HG03039 (cell line): ENCODE data around the gene LRRFIP1.
"Not testable (repeated sequence)": the region's sequence is repeated elsewhere in the genome, so short reads cannot be mapped to it uniquely, and the experiment has no call there.

Experiments used
- ATAC-seq: cut with Tn5 transposase; IDR thresholded peaks from one replicate; pipeline ENCODE4 v1.9.1; 2021; ENCODE audit warnings: mild to moderate bottlenecking, moderate library complexity; ENCODE audit not compliant: unreplicated experiment

Gene LRRFIP1, protein sequence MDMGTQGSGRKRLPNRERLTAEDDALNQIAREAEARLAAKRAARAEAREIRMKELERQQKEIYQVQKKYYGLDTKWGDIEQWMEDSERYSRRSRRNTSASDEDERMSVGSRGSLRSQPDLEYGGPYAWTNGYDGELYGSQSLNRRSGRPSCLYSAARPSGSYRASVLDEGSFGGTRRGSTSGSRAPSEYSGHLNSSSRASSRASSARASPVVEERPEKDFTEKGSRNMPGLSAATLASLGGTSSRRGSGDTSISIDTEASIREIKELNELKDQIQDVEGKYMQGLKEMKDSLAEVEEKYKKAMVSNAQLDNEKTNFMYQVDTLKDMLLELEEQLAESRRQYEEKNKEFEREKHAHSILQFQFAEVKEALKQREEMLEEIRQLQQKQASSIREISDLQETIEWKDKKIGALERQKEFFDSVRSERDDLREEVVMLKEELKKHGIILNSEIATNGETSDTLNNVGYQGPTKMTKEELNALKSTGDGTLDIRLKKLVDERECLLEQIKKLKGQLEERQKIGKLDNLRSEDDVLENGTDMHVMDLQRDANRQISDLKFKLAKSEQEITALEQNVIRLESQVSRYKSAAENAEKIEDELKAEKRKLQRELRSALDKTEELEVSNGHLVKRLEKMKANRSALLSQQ

DNA sequence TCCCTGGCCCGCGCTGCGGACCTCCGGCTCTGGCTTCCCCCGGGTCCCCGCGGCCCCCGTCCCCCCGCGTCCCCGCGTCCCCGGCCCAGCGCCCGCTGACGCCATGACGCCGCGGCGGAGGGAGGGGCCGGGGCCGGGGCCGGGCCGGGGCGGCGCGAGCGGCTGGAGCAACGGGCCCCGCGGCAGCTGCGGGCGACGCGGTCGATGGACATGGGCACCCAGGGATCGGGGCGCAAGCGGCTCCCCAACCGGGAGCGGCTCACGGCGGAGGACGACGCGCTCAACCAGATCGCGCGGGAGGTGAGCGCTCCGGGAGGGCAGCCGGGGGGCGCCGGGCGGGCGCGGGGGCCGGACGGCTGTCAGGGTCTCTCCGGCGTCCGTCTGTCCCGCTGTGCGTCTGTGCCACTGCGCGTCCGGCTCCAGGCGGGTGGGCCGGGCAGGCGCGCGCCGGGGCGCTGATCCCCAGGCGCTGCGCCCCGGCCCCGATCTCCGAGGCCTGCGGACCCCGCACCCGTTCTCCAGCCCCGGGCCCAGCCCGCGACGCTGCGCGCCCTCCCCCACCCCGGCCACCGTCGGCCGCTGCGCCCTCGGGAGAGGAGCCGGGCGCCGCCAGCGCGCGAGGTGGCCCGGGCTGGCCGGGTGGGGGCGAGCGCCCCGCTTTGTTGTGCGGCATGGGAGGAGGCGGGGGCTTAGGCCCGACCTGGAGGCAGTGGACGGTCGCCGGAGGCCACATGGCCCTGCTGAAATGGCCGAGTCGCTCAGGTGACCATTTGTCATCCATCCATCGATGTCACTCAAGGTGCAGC lies at the start of gene LRRFIP1:
LRRFIP1 (plus strand) TSS at position 147 of the 806 bp plus-strand sequence; CDS start at position 205, 58 bp downstream.
- ATAC-seq: no peak

DNA sequence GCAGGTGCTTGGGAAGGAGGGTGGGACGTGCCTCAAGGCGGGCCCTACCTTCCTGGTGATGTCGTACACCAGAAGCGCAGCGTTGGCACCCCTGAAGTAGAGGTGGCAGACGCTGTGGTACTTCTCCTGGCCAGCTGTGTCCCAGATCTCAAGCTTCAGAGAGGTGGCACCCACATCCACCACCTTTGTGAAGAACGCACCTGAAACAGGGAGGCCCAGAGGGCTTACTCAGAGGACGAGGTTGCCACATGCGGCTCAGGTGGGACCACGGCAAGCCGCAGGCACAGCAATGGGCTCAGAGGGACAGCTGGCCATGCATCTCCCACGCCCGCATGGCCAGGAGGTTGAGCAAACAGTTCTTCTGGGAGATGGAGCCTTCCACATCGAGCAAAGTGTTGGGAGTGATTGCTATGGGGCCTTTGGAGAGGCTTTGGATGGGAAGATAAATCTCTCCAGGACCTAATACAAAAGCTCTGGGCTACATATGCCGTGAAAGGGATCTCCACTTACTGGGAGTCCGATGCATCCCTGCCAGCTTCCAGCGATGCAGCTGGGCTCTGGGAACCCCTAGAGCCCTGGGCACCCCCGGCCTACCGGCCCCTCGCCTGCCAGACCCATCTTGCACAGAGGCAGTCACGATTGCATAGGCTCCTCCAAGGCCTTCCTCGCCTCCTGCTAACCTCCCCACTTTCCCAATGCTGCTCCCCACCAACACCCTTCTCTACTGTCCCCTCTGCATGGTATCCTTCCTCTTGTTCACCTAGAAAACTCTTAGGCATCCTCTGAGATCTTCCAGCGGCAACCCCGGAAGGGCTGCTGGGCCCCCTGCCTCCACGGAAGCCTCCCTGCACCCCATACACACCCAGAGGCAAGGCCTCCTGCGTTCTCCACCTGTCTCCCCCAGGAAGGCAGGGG lies 49.2 kb upstream of the LRRFIP1 start:
- ATAC-seq: no peak

DNA sequence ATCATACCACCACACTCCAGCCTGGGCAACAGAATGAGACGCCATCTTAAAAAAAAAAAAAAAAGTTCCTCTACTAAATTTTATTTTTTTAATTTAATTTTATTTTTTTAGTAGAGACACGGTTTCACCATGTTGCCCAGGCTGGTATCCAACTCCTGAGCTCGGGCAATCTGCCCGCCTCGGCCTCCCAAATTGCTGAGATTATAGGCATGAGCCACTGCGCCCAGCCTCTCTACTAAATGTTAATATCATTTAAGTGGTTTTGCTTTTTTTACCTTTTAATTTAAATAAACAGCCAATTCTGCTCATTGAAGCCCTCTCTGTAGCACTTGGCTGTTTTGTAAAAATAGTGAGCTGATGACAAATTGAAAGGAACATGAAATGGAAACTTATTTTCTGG lies 46.1 kb upstream of the LRRFIP1 start:
- ATAC-seq: no peak

DNA sequence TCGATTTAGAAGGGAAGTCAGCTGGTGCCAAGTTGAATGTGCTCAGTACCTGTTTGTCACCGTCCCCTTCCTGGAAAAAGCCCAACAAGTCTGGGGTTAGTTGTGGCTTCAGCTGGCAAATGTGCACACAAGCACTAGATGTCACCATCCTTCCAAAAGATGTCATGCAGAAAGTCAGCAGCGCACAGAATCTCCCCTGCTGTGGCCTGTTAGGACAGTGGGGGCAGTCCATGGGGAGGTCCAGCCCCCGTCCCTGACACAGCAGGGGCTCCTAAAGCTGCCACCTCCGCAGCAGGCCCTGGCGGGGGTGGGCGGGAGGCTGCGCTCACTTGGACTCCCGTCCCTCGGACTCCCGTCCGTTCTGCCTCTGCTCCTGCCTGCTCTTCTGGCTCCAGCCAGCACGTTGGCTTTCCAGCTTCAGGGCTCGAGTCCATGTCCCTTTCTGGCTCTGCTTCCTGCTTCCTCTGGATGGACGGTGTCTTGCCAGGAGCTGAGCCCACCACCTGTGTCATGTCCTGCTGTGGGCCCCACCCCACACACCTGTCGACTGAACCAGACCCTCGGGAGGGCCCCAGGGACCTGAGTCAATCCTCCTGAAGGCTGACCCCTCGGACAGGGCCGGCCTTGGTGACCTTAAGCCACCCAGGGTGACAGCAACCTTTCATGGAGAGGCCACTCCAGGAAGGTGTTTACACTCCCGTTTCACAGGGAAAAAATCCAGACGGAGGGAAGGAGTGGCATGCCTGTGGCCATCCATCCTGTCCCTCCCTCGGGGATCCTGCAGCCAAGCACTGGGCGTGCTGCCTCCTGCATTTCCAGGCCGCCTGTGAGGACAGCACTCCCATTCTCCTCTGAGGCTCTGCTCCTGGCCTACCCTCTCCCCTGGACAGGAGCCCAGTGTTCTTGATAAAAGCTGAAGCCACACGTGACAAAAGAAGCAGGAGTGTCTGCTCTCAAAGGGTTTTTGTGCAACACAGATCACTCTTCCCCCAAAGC lies 45.3 kb upstream of the LRRFIP1 start:
- no peak for ATAC-seq

DNA sequence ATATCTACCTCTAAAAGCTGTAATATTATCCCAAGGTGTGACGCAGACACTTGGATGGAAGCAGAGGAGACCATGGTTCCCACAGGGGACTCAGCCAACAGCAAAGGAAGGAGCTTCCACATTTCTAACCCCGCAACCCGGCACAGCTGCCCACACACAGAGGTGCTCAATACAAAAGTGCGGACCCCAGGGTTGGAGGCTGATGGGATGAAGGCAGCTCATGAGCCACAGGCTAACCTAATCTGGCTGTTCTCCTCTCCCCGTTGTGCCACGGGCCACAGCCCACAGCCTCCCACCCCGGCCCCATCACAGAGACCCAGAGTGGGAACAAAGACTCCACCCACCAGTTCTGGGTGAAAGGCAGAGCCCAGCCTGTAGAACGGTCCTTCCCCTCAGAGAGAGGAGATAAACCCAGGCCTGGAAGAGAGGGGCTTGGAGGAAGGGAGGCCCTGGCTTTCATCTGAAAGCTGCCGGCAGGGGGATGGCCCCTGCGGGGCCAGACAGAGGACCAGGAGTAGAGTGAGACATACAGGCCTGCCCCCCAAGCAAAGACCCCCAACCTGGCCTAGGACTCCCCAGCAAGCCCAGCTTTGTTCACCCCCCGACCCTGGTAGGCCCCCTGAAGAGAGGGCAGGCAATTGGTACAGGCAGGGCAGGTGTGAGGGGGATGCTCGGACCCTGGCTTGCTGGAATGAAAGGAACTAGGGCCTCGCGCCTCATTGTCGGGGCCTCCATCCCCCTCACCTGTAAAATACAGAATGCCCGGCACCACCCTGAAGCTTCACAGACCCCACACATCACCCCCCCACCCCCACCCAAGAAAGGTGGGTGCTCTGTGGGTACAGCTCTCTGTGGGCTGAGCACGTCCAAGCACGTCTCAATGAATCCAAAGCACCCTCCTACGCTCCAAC lies 43.7 kb upstream of the LRRFIP1 start:
- ATAC-seq: no peak

DNA sequence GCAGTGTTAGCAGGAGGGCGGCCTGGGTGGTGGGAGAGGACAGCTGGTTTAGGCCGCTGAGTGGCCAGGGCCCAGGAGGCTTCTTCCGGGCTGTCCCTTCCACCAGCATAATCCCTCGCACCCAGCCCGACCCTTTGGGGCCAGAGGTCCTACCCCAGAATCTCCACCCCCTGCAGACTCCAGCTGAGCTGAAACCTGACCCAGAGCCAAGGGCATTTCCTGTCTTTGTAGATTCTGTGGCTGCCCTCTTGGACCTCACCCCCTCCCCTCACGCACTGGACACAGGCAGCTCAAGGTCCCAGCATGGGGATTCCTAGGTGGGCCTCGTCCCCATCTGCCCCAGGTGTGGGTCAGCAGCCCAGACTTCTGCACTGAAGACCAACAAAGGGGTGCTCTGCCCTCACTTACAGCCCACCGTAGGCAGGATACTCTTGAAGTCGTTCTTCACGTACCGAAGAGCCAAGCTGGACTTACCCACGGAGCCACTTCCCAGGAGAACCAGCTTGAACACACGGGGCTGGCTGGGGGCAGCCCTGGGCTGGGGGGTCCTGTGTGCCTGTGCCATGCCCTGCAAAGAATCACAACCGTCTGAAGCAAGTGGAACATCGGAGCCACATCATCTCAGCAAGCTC lies 41.7 kb upstream of the LRRFIP1 start:
- no peak for ATAC-seq

DNA sequence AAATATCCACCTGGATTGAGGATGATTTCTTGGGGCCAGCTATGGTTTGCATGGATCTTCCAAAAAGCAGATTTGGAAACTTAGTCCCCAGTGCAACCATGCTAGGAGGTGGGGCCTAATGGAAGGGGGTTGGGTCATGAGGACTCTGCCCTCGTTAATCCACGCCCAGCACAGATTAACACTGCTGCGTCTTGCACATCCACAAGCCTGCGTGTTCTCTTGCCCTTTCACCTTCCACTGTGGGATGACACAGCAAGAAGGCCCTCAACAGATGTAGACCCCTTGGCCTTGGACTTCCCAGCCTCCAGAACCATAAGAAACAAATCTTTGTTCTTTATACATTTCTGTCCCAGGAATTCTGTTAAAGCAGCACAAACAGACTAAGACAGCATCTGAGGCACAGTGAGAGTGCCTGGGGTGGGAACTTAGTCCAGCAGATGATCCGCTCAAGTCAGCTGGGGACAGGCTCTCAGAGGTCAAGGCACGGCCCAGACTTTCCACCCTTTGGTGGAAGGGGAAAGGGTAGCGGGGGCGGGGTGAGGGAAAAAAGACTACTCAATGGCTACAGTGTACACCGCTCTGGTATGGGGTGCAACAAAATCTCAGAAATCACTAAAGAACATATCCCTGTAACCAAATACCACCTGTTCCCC lies 39.2 kb upstream of the LRRFIP1 start:
- ATAC-seq: no peak

DNA sequence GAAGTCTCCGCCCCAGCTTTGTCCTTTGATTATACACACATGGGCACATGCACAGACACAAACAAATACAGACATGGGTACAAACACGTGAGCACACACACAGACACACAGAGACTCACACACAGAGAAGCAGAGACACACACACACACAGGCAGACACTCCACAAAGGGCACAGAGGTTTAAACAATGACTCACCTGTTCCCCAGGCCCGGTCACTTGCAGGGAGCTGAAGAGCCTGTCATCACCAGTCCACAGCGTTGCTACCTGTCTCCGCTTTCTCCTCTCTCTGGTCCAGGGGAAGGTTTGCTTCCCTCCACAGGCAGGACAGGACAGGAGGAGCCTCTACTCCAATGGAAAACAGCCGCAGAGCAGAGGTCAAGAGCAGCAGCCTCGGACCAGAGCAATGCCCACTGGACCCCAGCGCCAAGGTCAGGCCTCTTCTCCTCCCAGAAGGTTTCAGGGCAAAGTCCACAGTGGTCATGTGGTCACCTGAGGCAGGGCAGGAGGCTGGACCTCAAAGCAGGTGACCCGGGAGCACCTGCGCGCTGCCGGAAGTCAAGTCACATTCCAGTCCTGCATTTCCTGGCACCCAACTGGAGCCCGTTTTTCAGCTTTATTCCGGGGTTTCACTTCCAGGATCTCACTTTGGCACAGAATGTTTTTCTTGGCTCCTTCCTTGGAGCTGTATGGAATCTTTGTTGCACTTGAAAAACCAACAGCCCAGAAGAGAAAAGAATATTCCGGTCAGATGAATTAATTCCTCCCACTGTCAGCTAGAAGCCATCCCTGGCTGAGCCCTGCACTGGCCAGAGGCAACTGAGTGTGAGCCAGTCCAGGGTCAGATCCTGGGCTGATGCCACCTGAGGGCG lies 36.9 kb upstream of the LRRFIP1 start, which contains the start of gene RAB17:
RAB17 (minus strand) TSS at position 463 of the 869 bp plus-strand sequence. CDS start 4,580 bp downstream, outside the sequence.
- ATAC-seq: no peak

DNA sequence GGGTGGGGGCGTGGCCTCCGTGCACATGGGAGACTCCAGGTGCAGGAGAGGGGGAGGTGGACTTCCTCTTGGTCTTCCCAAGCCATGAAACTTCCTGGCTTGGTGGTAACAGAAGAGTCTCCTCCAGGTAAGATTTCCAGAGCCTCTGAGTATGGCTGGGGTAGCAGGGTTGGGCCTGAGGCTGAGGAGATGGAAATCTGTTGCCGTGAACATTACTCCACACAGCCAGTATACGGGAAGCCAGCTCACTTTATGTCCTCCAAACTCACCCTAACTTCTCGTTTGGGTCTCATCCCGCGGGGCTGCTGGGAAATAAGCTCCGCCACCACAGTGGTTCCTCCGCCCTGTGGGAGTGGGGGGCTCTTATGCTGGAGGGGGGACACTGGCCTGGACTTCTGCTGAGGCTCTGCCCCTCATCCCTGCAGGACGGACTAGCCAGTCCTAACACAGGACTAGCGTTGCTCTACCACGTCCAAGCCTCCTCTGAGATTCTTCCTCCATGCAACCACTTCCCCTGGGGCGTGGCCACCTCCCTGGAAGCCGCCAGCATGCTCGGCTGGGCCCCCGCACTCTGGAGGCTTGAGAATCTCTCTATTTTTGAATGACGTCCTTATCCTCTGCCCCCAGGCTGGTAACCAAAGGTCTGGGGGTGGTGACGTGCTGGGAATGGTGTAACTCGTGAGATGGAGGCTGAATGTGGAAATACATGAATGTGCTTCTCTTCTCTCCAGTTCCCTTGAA lies 36.1 kb upstream of the LRRFIP1 start:
- no peak for ATAC-seq

DNA sequence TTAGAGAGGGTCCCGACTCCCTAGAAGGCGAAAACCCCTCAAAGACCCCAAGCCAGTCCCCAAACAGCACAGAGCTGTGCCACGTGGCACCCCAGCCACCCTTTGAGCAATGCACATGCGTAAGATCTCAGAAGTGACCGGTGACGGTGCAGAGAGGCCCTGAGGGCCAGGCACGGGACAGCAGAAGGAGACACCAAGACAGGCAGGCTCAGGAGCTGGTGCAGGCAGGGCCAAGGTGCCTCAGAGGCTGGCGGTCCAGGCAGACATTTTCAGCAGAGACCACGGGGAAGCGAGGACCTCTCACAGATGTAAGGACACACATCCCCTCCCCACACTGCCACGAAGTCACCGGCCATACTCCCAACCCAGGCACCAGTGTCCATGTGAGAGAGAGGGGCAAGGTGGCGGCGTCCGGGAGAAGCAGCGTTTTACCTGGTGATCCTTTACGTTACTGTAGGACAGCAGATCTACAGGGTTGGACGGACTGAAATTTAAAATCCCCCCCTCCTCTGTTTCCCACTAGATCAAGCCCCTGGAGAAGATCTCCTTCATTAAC lies 34.9 kb upstream of the LRRFIP1 start:
- ATAC-seq: no peak

DNA sequence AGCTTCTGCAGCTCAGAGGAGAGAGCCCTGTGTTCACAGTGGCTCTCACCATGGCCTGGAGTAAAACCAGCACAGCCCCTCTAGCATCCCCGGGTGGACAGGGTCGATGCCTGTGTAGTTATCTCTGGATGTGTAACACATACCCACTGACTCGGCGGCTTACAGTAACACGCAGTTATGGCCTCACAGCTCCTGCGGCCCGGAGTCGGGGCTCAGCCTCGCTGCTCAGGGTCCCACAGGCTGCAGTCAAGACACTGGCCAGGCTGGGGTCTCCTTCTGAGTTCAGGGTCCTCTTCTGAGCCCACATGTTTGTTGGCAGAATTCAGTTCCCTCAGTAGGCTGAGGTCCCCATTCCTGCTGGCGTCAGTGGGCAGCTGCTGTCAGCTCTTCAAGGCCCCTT lies 34.4 kb upstream of the LRRFIP1 start:
- no peak for ATAC-seq

DNA sequence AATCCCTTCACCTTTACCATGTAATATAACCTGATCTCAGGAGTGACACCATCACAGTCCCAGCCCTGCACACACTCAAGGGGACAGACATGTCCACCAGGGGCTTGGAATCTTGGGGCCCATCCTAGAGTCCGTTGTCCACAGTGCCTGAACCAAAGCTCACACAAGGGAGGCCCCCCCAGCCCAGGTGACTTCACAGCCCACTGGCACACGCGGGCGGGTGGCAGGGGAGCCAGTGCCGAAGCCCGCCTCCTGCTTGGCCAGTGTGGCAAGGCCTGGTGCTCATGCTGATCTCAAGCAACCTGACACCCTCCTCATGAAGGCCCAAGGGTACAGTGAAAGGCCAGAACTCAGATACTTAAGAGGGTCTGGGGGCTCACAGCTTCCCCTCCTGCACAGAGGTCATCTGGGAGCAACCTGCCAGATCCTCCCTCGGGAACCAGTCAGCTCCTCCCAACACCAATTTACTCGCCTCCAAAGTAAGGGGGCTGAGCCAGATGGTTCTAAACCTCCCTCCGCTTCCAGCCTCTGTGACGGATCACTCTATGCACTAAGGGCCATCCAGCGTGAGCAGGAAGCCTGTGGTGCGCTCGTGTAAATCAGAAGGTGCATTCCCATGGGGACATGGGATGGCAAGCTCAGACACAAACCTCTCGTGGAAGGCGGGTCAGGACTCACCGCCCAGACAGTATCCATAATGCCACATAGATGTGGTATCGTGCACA lies 33.6 kb upstream of the LRRFIP1 start:
- no peak for ATAC-seq

DNA sequence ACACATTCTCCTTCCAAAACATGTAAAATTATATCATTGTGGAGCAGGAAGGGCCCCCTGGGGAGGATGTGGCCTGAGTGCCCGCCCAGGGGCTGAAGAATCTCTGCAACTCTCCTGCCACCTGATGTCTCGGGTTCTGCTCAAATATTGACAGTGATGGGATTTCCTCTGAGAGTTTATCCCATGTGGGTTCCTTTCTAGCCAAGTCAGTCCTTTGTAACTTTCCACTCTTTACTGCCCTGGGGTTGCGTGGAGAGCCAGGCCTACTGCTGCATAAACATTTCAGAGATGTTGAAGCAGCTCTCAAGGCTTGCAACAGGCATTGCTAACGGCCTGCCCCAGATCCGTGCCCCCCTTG lies 32.9 kb upstream of the LRRFIP1 start:
- ATAC-seq: no peak

DNA sequence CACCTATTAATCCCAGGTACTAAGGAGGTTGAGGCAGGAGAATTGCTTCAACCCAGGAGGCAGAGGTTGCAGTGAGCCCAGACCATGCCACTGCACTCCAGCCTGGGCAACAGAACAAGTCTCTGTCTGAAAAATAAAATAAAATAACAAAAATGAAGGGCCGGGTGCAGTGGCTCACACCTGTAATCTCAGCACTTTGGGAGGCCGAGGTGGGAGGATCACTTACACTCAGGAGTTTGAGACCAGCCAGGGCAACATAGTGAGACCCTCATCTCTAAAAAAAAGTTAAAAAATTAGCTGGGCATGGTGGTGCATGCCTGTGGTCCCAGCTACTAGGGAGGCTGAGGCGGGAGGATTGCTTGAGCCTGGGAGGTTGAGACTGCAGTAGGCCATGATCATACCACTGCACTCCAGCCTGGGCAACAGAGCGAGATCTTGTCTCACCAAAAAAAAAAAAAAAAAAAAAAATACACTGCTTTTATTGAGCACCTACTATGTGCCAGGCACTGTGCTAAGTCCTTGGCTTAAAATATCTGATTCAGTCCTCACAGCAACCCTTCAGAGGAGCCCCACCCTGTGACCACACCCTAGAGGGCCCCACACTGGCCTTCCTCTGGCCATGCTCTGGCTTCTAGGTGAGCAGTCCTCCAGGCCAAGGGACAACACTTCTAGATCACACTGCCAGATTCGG lies 31.4 kb upstream of the LRRFIP1 start:
- not testable (repeated sequence) for ATAC-seq
